DMS114 treated with DMSO at 0.1 percent for 48 hours (cell line): ENCODE results near the gene KAT6B.
"Not testable (repeated sequence)": the region's sequence is repeated elsewhere in the genome, so short reads cannot be mapped to it uniquely, and the experiment has no call there.

Experiments used
- DNase-seq: peaks from one replicate; lab custom pipeline; 2025; ENCODE audit not compliant: unreplicated experiment; lab: John Stamatoyannopoulos, UW

The KAT6B gene

DNA sequence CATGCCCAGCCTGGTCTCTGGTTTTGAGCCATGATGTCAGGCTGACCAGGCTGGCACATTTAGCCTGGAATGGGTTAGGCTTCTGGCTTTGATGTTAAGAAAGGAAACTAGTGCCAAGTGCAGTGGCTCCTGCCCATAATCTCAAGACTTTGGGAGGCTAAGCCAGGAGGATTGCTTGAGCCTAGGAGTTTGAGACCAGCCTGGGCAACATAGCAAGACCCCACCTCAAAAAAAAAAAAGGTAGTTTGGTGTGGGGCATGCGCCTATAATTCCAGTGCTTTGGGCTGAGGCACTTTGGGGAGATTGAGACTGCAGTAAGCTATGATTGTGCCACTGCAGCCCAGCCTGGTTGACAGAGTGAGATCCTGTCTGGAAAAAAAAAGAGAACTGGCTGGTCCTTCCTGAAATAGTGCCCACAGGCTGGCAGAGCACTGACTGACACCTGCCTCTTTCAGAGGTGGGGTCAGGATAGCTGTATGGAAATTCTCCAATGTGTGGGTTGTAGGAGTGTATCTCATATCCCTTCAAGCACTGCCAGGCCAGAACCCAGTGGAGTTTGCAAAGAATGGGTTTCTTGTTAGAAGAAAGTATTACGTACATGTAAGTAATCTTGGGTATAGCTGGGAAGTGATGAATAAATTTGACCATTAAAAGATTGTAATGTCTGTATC is 61.3 kb downstream of the KAT6B start:
- DNase-seq: no peak

DNA sequence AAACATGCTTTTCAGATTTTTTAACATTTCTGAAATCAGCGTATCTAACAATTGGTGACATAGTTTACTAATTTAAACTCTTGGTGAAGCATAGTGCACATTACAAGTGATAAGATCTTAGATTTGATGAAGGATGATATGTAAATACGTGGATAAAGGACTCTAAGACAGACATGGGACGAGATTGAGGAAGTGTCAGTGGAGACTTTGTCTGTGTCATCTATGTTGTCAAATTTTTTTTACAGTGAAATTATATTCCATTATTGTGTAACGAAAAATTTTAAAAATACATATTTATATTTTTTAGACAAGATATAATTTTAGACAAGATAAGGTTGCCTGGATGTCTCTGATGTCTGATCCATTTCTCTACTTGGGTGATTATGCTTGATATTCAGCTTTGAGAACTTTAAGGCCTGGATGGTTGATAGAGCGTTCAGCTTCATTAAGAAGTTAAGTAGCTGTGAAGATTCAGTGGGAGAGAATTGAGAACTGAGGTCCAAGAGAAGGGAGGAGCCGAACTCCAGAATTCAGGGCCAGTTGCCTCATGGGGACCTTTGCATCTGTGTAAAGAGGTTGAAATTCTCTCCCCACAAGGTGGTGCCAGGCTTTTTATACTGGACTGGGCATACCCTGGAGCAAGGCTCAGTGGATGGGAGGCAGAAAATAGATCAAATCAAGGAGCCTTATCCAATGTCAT is 62.7 kb downstream of the KAT6B start:
- no peak for DNase-seq

DNA sequence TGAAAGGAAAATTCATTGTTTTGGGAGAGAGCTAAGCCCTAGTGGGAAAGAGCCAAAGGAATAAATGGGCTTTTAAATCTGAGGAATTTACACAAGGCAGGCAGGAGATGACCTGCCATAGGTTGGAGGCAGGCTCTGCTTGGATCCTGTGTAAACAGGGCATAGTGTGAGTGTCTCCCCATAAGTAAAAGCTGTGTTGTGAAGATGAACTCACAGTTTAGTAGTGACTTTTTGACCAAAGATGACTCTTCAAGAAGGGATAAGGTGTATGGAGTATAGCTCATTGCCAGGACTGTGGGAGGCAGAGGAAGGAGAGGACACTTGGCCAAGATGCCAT is 63.2 kb downstream of the KAT6B start:
- DNase-seq: no peak

DNA sequence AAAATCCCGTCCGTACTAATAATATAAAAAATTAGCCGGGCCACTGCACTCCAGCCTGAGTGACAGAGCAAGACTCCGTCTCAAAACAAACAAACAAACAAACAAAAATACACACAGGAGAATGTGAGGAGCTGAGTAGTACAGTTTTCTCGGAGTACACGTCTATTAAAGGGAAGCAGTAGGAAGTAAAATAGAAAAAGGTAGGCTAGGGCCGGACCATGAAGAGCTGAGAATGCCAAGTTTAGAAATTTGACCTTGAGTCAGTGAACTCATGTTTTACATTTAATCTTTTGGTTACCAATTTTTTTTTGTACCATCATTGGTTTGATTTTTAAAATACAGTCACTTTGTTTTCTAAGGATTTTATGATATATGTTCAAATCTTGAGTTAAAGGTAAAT is 64.1 kb downstream of the KAT6B start:
- DNase-seq: no peak

DNA sequence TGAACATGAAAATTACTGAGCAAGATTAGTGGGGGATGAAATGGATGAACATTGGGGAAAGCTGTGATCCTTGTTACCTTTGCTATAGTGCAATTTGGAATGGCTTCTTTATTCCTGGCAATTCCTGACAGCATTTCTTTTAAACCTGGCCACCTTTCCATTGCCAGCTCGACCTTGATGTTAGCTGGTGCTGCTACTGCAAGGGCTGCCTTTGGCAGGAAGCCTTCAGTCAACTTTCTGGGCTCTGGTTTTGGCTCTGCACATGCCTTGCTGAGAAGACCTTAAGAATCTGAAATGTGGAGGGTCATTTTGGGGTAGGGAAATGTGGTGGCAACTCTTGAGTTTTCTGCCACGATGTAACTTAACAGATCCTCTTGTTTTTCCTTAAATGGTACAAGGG is 64.7 kb downstream of the KAT6B start:
- no peak for DNase-seq

DNA sequence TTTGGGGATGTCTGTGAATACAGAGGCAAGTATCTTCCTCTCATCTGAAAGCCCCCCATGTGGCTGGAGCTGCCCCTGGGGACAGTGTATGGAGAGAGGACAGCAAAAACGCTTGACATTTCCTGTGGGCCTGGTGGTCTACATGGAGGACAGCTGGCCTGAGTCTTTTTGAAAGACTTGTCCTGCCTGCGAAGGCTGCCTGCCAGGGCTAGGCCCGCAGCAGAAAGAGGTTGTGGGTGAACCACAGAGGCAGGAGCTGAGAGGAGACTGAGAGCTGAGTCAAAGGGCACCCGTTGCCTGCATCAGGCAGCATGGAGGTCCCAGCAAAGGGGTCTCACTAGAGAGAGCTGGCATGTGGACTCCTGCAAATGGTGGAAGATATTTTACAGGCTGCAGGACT is 66.4 kb downstream of the KAT6B start:
- no peak for DNase-seq

DNA sequence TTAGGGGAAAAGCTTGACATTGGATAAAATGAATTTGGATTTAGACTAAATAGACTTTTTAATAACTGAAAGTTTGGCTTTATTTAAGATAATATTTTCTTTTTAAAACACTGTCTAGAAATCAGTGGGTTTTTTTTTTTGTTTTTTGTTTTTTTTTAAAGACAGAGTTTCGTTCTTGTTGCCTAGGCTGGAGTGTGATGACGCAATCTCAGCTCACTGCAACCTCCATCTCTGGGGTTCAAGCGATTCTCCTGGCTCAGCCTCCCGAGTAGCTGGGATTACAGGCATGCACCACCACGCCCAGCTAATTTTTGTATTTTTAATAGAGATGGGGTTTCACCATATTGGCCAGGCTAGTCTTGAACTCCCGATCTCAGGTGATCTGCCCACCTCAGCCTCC is 66.9 kb downstream of the KAT6B start:
- DNase-seq: not testable (repeated sequence)

DNA sequence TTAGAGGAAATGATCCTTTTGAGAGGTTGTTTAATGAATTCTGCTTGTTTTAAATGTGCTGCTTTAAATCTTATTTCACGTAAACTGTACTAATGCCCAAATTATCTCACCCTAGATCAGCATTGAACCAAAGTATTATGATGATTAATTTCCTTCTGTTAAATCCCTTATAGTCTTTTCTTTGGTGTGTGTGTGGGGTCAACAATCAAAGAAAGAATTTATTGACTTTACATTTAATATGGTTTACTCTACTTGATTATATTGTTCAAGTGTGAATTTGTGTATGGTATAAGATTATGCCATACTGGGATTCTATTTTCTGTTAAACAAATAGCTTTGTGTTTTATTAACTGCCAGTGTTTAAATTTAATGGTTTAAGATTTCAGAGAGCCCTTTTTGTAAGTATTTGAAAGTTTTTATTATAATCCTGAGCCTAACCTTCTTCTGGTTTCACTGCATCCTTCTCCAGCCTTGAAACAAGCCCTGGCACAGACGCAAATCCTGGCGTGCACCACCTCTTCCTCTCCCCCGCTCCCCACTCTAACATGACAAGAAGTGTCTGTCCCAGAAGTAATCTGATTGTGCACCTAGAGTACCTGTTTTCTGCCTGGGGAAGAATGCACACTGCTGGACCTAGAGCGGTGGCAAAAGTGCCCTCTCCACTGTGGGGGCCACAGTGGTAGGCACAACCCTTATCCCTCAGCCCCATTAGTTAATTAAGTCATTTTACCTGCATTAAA is 70.6 kb downstream of the KAT6B start:
- DNase-seq: no peak

DNA sequence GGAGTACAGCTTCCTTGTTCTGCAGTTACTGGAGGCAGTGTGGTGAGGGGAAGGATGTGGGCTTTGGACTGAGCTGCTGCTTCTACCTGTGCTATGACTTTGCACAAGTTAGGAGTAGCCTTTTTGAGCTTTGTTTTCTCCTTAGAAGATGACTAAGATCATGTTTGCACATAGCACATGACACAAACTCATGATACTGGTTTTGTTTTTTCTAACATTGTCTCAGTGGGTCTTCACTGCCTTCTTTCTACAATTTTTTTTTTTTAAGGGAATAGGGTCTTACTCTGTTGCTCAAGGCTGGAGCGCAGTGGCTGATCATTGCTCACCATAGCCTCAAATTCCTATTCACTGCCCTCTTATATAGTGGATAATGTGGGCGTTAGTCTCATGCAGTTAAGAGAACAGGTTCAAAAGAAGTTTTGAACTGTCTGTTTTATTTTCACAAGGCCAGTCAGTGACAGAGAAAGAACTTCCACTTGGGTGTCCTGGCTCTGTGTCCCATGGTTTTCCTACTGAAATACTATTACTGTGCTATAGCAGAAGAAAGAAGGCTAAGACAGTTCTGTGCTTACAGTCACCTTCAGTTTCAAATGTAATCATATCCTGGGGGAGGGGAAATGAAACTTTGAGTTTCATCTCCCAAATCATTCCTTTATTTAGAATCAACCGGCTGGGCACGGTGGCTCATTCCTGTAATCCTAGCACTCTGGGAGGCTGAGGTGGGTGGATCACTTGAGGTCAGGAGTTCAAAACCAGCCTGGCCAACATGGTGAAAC is 72.0 kb downstream of the KAT6B start:
- no peak for DNase-seq

DNA sequence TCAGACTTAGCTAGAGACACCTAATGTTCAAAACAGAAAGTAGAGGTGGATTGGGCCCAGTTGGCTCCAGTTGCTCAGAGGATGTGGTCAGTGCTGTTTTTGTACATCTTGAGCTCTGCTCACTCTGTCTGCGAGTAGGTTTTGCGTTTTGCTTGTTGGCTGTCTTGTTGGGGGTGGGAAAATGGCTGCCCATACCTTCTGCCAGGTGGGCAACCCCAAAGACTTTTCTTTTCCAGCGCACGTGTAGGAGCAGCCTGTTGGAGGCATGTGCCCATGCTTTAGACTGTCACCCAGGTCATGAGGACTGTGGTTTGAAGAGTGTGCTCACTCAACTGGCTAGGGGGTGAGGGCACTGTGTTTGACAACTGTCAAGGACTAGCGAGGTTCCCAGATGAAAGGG is 73.9 kb downstream of the KAT6B start:
- DNase-seq: no peak

DNA sequence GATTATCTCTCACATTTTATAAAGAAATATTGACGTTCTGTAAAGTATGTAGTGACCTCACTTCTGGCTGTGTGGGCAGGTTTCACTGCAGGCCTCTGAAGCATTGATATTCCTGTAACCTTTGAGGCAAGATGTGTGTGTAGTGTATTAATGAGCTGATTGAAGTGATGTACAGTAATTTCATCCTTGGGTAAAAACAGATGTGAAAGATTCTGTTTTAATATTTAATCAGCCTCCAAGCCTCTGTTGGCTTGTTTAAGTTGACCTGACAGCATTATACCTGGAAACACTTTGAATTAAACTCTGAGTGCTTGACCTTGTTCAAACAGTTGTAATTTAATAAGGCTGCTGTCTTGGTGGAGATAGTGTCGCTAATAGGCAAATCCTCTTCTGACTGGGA is 74.9 kb downstream of the KAT6B start:
- no peak for DNase-seq

DNA sequence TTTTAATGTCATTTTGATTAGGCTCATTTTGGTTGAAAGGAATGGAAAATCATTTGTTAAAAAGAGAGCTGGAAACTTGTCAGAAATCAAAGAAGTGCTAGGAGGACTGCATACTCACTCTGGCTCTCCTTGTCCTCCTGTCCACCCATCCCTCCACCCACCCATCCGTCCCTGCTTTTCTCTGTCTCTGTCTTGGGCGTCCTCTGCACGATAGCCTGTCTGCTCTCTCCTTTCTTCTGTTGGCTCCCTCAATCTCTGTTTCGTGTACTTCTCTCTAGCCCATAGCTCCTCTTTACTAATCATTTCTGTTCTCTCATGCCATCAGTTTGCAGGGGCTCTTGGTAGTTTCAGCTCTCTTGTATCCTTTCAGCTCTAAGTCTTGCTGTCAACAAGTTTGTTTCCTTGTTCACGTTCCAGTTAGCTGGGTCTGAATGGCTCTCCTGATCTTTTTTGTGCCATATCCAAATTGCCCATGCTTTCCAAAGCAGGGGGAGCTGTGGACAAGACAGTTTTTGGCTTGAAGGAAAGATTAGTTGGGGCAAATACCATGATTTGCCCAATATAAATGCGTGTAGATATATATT is 75.6 kb downstream of the KAT6B start:
- DNase-seq: no peak

DNA sequence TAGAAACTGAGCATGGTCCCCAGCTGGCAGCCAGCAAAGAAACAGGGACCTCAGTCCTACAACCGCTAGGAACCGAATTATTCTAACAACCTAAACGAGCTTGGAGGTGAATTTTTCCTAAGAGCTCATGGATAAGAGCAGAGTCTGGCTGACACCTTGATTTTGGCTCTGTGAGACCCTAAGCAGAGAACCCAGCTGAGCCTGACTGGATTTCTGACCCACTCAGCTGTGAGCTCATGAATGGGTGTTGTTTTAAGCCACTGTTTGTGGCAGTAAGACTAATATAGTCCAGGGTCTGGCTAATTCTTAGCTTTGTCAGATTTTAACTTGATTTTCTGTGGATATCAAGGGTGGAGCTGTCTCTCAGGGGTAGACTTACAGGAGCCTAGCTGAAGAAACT is 77.1 kb downstream of the KAT6B start:
- no peak for DNase-seq

DNA sequence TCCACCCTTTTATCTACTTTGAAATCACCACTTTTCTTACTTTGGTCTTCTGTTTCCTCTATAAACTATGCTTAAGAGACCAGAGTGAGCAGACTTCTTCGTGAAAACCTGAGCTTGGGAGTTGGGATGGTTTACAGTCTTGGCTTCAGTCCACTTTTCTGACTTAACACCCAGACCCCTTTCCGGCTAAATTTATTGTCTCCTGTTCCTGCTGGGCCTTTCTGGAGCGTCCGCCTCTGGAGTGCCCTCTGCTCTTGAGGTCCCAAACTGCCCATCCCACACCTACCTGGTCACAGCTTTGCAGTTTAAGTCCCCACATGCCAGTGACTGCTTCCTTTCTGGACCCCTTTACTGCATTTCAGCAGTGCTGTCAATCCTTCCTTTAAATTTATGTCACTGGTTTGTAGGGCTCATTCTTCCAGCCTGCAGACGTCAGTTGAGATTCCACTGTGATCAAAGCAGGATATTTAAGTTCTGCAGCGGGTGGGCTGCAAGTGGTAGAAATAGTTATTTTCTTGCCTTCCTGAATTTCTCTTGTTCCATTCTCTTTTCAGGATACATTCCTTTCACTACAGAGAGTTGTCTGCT is 80.3 kb downstream of the KAT6B start:
- DNase-seq: no peak

DNA sequence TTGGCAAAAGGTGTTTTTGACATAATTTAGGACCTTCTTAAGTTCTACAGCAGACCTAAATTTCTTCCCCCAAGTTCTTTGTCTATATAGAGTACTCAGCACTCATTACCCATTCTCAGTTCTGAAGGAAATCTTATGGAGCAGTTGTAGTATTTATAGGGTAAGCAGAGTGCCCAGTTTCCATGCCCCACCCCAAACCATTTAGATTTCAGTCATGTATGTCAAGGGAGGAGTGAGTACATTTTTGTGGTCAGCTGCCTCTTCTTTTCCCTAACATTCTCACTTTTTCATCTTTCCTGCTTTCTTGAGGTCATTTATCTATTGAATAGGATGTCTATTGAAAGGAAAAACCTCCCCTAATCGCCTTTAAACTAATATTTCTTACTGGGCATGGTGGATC is 83.3 kb downstream of the KAT6B start:
- DNase-seq: no peak

DNA sequence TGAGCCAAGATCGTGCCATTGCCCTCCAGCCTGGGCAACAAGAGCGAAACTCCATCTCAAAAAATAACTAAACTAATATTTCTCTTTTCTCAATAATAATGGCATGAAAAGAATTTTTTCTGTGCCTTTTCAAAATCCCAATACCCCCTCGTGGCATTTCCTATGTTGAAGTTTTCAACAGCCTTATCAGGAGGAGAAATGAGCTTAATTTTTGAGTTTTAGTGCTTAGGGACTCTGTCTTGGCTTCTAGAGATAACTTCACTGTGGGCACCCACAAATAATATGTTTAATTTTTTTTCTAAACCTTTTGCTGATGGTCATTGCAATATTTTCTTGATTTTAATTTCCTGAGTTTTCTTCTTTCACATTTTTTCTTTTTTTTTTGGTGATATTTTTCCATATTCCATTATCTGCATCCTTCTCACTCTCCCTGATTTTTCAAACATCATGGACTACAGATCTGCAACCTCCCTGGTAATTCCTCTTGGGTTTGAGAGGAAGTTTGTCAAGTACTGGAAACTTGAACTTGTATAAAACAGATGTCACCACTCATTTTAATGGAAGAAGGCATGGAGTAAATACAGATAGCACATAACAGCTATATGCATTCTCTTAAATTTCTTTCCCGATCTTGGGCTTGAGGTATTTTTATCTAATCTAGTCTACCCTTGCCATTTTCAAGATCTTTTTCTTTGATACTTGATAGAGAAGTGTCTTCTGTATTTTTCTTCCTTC is 84.0 kb downstream of the KAT6B start:
- DNase-seq: no peak

DNA sequence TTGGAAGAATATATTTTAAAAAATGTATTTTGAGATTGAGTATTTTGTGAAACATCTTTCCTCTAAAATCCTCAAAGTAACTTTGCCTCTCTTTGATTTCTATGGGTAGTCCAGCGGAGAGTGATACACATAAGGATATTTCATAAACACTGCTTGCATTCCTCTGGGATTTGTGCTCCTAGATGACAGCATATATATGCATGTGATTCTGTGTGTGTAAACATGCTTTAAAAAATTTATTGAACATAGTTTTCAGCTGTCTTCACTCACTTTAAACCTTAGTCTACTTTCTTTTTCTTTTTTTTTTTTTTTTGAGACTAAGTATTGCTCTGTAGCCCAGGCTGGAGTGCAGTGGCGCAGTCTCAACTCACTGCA is 84.6 kb downstream of the KAT6B start:
- DNase-seq: no peak

DNA sequence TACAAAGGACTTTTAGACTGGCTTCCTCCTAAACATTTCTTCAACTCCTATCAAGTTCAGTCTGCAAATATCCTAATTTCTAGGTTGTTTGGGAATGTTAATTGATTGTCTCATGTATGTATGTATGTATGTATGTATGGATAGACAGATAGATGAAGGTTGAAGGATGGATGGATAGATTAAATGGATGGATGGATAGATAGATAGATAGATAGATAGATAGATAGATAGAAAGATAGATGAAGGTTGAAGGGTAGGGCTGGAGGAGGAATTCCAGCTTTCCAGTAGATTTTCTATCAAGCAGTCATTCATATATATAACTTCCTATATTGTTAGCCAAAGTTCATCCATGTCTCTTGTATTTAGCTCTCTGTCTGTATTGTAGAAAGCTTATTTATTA is 85.8 kb downstream of the KAT6B start:
- no peak for DNase-seq

DNA sequence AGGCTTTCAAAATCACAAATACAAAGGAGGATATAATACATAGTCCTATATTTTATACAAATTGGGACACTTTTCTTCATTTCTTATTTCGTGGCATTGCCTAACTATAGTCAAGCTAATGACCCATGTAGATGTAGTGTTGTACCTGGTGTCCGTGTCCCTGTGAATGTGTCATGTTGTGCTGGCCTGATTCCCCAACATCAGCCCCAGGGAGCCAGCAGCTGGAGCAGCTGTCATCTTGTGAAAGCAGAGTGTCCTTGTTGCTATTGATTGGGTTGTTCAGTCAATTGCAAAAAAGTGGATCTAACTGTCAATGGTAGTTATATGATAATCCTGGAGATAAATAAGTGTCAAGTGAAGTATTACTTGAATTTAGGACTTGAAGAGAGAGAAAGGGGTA is 86.3 kb downstream of the KAT6B start:
- no peak for DNase-seq

DNA sequence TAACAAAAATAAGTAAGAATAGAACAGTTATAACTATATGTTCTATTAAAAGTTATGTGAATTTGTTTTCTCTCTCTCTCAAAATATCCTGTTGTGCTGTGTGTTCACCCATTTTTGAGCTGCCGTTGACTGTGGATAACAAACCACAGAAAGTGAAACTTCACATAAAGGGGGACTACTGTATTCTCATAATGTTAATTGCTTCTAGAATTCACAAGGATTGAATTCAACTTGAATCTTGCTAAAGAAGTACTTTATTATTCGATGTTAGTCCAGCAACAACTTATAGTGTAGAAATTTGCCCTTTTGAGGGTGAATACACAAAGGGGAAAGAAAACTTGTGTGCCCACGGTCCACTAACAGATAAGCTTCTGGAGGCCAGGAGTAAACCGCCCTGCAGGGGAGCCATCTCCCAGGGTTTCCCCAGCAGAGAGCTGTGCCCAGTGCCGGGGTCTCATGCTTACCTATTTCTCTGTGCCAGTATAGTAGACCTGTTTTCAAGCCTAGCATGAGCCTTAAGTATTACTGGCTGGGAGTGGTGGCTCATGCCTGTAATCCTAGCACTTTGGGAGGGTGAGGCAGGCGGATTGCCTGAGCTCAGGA is 87.1 kb downstream of the KAT6B start:
- no peak for DNase-seq
